SU-DHL-6 (cell line): ENCODE data around the gene GJA9.
"Not testable (repeated sequence)": the region's sequence is repeated elsewhere in the genome, so short reads cannot be mapped to it uniquely, and the experiment has no call there.

Experiments used
- H2AFZ ChIP-seq: fragments of 200-600 bp; sonication (generic); 2 replicates; pipeline ENCODE4 v1.6.1; 2014; ENCODE audit warnings: low read depth, mild to moderate bottlenecking, moderate library complexity, mixed read lengths, antibody characterized with exemption, low read length; ENCODE audit not compliant: severe bottlenecking
- H3F3A ChIP-seq: fragments of 200-600 bp; shearing (Covaris generic); 2 replicates; pipeline ENCODE4 v1.6.0; 2016; ENCODE audit warnings: antibody characterized with exemption, mild to moderate bottlenecking; ENCODE audit not compliant: insufficient read depth
- H3K27ac ChIP-seq: fragments of 200-600 bp; sonication (generic); 2 replicates; pipeline ENCODE4 v1.5.1; 2016; ENCODE audit warnings: low read depth, mild to moderate bottlenecking, low read length, moderate library complexity, mixed read lengths
- H3K27me3 ChIP-seq: fragments of 200-600 bp; sonication (generic), shearing (Covaris generic); 2 replicates; pipeline ENCODE4 v1.6.0; 2014; ENCODE audit warnings: mild to moderate bottlenecking, low read length
- H3K36me3 ChIP-seq: fragments of 200-600 bp; sonication (generic); 2 replicates; pipeline ENCODE4 v1.6.1; 2014; ENCODE audit warnings: mild to moderate bottlenecking, low read length, mixed read lengths
- H3K4me2 ChIP-seq: fragments of 300-600, 200-600 bp; shearing (Covaris generic), sonication (generic); 2 replicates; pipeline ENCODE4 v1.6.0; 2014; ENCODE audit warnings: low read length, low read depth, mild to moderate bottlenecking; ENCODE audit not compliant: poor library complexity, severe bottlenecking
- H3K4me3 ChIP-seq: fragments of 200-600 bp; sonication (generic); 2 replicates; pipeline ENCODE4 v1.5.1; 2014; ENCODE audit warnings: antibody characterized with exemption, low read length, mild to moderate bottlenecking, mixed read lengths; ENCODE audit not compliant: insufficient read depth, poor library complexity, severe bottlenecking
- H3K79me2 ChIP-seq: fragments of 200-600 bp; sonication (generic); 2 replicates; pipeline ENCODE4 v1.6.1; 2014; ENCODE audit warnings: mild to moderate bottlenecking, low read length, moderate library complexity; ENCODE audit not compliant: insufficient read depth
- H3K9ac ChIP-seq: fragments of 200-600 bp; sonication (generic); 2 replicates; pipeline ENCODE4 v1.7.0; 2014; ENCODE audit warnings: mild to moderate bottlenecking, low read length
- H3K9me2 ChIP-seq: fragments of 200-600 bp; sonication (generic); replicated peaks from 2 replicates; pipeline ENCODE4 v1.6.1; 2014; ENCODE audit warnings: low read length; ENCODE audit not compliant: insufficient read depth
- H3K9me3 ChIP-seq: fragments of 200-600 bp; sonication (generic); 2 replicates; pipeline ENCODE4 v1.6.1; 2014; ENCODE audit warnings: low read length, mixed read lengths; ENCODE audit not compliant: insufficient read depth
- H4K20me1 ChIP-seq: fragments of 200-600 bp; sonication (generic); 2 replicates; pipeline ENCODE4 v1.6.1; 2014; ENCODE audit warnings: low read depth, mild to moderate bottlenecking, antibody characterized with exemption, low read length, moderate library complexity, mixed read lengths
- EZH2phosphoT487 ChIP-seq: fragments of 200-600 bp; sonication (generic), shearing (Covaris generic); conservative IDR thresholded peaks from 2 replicates; pipeline ENCODE4 v1.6.1; 2018; ENCODE audit warnings: mild to moderate bottlenecking, antibody characterized with exemption, low read length, moderate library complexity, mixed read lengths
- TF ChIP-seq, protein P1 (sequence below): fragments of 200-600 bp; sonication (generic); IDR thresholded peaks from one replicate; pipeline ENCODE4 v1.5.1; 2017; ENCODE audit warnings: antibody characterized with exemption, mild to moderate bottlenecking, low read length, moderate library complexity; ENCODE audit not compliant: insufficient read depth, poor library complexity, severe bottlenecking

GJA9 gene

DNA sequence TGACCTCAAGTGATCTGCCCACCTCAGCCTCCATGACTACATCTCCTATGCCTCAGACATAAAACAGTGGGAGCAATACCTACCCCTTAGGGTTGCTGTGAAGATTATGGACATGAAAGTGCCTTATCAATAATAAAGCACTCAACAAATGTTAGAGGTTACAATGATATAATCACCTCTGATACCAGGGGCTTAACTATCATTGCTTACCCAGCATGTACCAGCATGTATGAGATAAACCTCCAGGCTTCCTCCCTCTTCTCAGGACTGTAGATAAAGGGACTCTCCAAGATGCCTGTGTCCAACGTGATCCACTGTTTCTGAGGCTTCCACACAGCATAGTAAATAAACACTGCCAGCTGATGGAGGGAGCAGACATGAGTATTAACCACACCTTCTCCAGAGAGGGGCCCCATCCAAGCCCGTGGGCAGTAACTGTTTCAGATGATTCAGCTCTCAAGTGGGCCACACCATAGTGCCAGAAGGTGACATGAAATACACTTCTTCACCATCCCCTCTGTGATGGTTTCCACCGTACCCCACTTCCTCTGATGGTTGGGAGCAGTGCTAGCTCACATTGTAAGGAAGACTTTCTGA lies 34.1 kb upstream of the GJA9 start:
- H3K4me2 ChIP-seq = no peak overlapping the region
- TF ChIP-seq, protein P1, sequence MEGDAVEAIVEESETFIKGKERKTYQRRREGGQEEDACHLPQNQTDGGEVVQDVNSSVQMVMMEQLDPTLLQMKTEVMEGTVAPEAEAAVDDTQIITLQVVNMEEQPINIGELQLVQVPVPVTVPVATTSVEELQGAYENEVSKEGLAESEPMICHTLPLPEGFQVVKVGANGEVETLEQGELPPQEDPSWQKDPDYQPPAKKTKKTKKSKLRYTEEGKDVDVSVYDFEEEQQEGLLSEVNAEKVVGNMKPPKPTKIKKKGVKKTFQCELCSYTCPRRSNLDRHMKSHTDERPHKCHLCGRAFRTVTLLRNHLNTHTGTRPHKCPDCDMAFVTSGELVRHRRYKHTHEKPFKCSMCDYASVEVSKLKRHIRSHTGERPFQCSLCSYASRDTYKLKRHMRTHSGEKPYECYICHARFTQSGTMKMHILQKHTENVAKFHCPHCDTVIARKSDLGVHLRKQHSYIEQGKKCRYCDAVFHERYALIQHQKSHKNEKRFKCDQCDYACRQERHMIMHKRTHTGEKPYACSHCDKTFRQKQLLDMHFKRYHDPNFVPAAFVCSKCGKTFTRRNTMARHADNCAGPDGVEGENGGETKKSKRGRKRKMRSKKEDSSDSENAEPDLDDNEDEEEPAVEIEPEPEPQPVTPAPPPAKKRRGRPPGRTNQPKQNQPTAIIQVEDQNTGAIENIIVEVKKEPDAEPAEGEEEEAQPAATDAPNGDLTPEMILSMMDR = no peak
- TF ChIP-seq EZH2phosphoT487 = no peak
- no peaks in the 10 kb centered on the region for H3K79me2 ChIP-seq
- H3K4me3 ChIP-seq = no peak overlapping the region
- H3F3A ChIP-seq = no peaks in the 10 kb centered on the region
- H3K9me3 ChIP-seq = no peaks in the 10 kb centered on the region
- H3K27ac ChIP-seq = no peak overlapping the region
- no peak overlapping the region for H2AFZ ChIP-seq
- no peak overlapping the region for H3K9ac ChIP-seq
- no peaks in the 10 kb centered on the region for H4K20me1 ChIP-seq
- no peaks in the 10 kb centered on the region for H3K9me2 ChIP-seq
- H3K27me3 ChIP-seq = no peaks in the 10 kb centered on the region
- no peaks in the 10 kb centered on the region for H3K36me3 ChIP-seq

DNA sequence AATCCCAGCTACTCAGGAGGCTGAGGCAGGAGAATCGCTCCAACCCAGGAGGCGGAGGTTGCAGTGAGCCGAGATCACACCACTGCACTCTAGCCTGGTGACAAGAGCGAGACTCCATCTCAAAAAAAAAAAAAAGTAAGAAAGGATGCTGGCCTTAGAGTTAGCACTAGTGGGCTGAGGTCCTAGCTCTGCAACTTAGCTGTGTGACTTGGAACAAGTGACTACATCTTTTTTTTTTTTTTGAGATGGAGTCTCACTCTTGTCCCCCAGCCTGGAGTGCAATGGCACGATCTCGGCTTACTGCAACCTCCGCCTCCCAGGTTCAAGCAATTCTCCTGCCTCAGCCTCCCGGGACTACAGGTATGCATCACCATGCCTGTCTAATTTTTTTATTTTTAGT lies 33.5 kb upstream of the GJA9 start:
- not testable (repeated sequence) for H3K4me2 ChIP-seq, H3K9ac ChIP-seq

DNA sequence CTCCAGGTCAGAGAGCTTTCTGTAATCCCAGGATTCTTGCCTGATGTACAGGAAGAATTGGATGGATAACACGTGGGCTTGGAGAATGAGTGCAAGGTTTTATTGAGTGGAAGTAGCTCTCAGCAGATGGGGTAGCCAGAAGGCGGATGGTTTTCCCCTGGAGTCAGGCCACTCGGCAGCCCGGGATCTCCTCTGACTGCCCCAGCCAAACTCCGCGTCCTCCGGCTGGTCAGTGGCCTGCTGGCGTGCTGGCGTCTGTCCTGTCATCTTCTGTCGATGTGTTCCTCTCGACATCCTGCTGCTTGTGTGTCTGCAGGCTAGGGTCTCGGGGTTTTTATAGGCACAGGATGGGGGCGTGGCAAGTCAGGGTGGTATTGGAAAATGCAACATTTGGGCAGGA lies 27.4 kb upstream of the GJA9 start:
- H3K4me2 ChIP-seq = no peak overlapping the region
- no peaks in the 10 kb centered on the region for H3K9me2 ChIP-seq
- TF ChIP-seq, protein P1 = no peak
- TF ChIP-seq EZH2phosphoT487 = no peak
- no peak overlapping the region for H3K4me3 ChIP-seq
- H4K20me1 ChIP-seq = no peaks in the 10 kb centered on the region
- H3K9ac ChIP-seq = no peak overlapping the region
- no peaks in the 10 kb centered on the region for H3K27me3 ChIP-seq
- H3K9me3 ChIP-seq = no peaks in the 10 kb centered on the region
- no peak overlapping the region for H2AFZ ChIP-seq
- H3K79me2 ChIP-seq = no peaks in the 10 kb centered on the region
- no peaks in the 10 kb centered on the region for H3F3A ChIP-seq
- H3K36me3 ChIP-seq = no peaks in the 10 kb centered on the region
- H3K27ac ChIP-seq = no peak overlapping the region

More for the DNA sequence above, 33.5 kb upstream of the GJA9 start:
- H3K36me3 ChIP-seq, H3K27me3 ChIP-seq, H4K20me1 ChIP-seq, H2AFZ ChIP-seq, H3K79me2 ChIP-seq, H3K9me2 ChIP-seq, H3K4me3 ChIP-seq, H3F3A ChIP-seq, H3K9me3 ChIP-seq, H3K27ac ChIP-seq: not testable (repeated sequence)

DNA sequence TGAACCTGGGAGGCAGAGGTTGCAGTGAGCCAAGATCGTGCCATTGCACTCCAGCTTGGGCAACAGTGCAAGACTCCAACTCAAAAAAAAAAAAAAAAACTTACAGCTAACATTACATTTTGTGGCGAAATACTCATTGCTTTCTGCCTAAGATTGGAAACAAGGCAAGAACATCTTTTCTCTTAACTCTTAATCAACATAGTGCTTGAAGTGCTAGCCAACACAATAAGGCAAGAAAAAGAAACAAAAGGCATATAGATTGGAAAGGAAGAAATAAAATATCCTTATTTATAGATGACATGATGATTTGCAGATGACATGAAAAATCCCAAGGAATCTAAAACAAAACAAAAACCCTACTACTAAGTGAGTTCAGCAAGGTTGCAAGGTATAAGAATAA lies 24.6 kb upstream of the GJA9 start:
- H3K36me3 ChIP-seq = no peaks in the 10 kb centered on the region
- H3K9me2 ChIP-seq = no peaks in the 10 kb centered on the region
- H2AFZ ChIP-seq = no peak overlapping the region
- H3K9ac ChIP-seq = no peak overlapping the region
- no peaks in the 10 kb centered on the region for H3K27me3 ChIP-seq
- no peaks in the 10 kb centered on the region for H4K20me1 ChIP-seq
- no peaks in the 10 kb centered on the region for H3K79me2 ChIP-seq
- no peak for TF ChIP-seq EZH2phosphoT487
- TF ChIP-seq, protein P1 = no peak
- H3F3A ChIP-seq = no peaks in the 10 kb centered on the region
- no peak overlapping the region for H3K27ac ChIP-seq
- no peaks in the 10 kb centered on the region for H3K9me3 ChIP-seq
- H3K4me3 ChIP-seq = no peak overlapping the region
- H3K4me2 ChIP-seq = no peak overlapping the region
